ENCODE data around the gene AK2. TPM values are rescaled to one million over a fixed set of nuclear protein-coding genes. Genes with fewer than 3 reads are reported as not detected.

Gene AK2
- total RNA-seq, 1 experiment from 2014 or later: 159 TPM

DNA sequence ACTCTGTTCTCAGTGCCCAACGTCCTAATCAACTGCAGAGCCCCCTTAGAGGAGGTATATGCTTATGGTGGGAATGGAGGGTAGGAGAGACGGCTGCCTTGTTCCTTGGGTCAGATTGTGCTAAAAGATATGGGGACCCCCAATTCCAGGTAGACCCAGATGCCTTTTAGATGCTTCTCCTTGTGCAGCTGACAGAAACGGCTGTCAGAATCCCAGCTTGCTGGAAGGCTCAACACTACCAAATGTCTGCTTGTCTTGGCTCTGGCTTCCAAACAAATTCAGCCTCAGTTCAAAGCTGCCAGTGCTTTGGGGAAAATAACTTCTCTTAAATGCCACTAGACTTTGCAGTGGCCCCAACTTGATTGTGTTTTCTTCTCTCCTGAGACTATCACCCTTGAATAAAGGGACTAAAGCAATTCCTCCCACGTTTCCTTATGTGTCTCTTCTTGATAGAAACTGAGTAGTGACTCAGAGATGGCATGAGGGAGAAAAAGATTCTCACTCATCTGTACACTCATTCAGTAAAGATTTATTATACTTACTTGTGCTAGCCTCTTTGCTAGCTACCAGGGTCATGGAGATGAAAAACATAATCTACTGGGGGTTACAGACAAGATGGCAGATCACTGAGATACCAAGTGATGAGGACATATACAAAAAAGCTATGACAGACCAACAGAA lies 68.7 kb downstream of the AK2 start:
- Histone ChIP-seq H3K56ac (ENCODE audit: insufficient read length, low read depth, low read length) (no peak overlapping the region), H2BK15ac (ENCODE audit: low read depth, low read length) (no peak overlapping the region), H3K4ac (ENCODE audit: low read depth, low read length) (no peak overlapping the region), H3K4me2 (ENCODE audit: insufficient read depth, insufficient read length, low read length) (no peak overlapping the region), H4K5ac (ENCODE audit: insufficient read length, low read depth, low read length) (no peak overlapping the region), H3K9ac (ENCODE audit: extremely low read depth, insufficient read length, low read length) (no peak overlapping the region), H4K91ac (ENCODE audit: insufficient read length, low read depth, low read length) (no peak overlapping the region), H3T11ph (ENCODE audit: low read length) (no peak overlapping the region), H2BK12ac (ENCODE audit: insufficient read length, low read depth, low read length) (no peak overlapping the region), H3K18ac (ENCODE audit: insufficient read length, low read depth, low read length) (no peak overlapping the region), H4K8ac (replicated peaks; ENCODE audit: insufficient read length, low read depth, low read length) (no peak overlapping the region), H2BK120ac (ENCODE audit: low read depth, low read length, poor library complexity, severe bottlenecking) (no peak overlapping the region), H3K27ac (ENCODE audit: insufficient read length, low read depth, low read length) (no peak overlapping the region), H3K79me2 (ENCODE audit: insufficient read depth, low read length) (no peaks in the 10 kb centered on the region), H2AFZ (ENCODE audit: low read length) (no peak overlapping the region), H3K79me1 (ENCODE audit: insufficient read depth, low read depth, low read length, poor library complexity, severe bottlenecking) (no peaks in the 10 kb centered on the region), H3K27me3 (ENCODE audit: insufficient read depth, low read length) (peaks cover 13% of the 10 kb centered on the region), H4K20me1 (ENCODE audit: control insufficient read depth, insufficient read depth, insufficient read length) (no peaks in the 10 kb centered on the region), H3K14ac (ENCODE audit: insufficient read depth, low read length) (no peak overlapping the region), H3K4me1 (ENCODE audit: insufficient read depth, low read length) (no peaks in the 10 kb centered on the region), H2BK5ac (ENCODE audit: insufficient read length, low read length) (no peak overlapping the region), H3K23me2 (ENCODE audit: insufficient read length, low read depth, low read length, poor library complexity, severe bottlenecking) (peaks cover 4% of the 10 kb centered on the region), H2AK5ac (ENCODE audit: insufficient read length, low read length) (no peak overlapping the region), H3K23ac (ENCODE audit: insufficient read length, low read depth, low read length) (no peak overlapping the region), H3K9me3 (ENCODE audit: control insufficient read depth, low read depth, low read length) (no peaks in the 10 kb centered on the region), H2BK20ac (ENCODE audit: low read depth, low read length, poor library complexity, severe bottlenecking) (no peak overlapping the region)
- H3K4me1 Mint-ChIP-seq: peaks cover 13 to 16% of the 10 kb centered on the region in 2 experiments
- H3K27me3 Mint-ChIP-seq (ENCODE audit: low read depth): peaks cover 65% of the 10 kb centered on the region
- TF ChIP-seq, protein P1, sequence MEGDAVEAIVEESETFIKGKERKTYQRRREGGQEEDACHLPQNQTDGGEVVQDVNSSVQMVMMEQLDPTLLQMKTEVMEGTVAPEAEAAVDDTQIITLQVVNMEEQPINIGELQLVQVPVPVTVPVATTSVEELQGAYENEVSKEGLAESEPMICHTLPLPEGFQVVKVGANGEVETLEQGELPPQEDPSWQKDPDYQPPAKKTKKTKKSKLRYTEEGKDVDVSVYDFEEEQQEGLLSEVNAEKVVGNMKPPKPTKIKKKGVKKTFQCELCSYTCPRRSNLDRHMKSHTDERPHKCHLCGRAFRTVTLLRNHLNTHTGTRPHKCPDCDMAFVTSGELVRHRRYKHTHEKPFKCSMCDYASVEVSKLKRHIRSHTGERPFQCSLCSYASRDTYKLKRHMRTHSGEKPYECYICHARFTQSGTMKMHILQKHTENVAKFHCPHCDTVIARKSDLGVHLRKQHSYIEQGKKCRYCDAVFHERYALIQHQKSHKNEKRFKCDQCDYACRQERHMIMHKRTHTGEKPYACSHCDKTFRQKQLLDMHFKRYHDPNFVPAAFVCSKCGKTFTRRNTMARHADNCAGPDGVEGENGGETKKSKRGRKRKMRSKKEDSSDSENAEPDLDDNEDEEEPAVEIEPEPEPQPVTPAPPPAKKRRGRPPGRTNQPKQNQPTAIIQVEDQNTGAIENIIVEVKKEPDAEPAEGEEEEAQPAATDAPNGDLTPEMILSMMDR (conservative IDR thresholded peaks at IDR 0.05): no peak
- H3K9me3 Mint-ChIP-seq: peaks cover 0 to 2% of the 10 kb centered on the region in 2 experiments; a peak in 1 of 5 replicates
- WGBS (ENCODE audit: extremely low coverage, insufficient read length, low lambda C conversion rate): no CpG with 5 or more reads among the region's 4 CpGs
- no peak for DNase-seq
- no peak overlapping the region for H3K4me3 Mint-ChIP-seq
- H3K36me3 Mint-ChIP-seq (ENCODE audit: insufficient read depth in 1 of 3, low read depth in 3 of 3): no peaks in the 10 kb centered on the region
- no peak overlapping the region for H3K27ac Mint-ChIP-seq
